HG03571 (cell line): Measurements from ENCODE around the gene FERMT3.
A peak's percentile ranks its signal among the peaks of the same experiment; 100 is the strongest.

Experiments
- ATAC-seq: cut with Tn5 transposase; IDR thresholded peaks from one replicate; pipeline ENCODE4 v1.9.1; 2021; ENCODE audit not compliant: unreplicated experiment

FERMT3 gene

DNA sequence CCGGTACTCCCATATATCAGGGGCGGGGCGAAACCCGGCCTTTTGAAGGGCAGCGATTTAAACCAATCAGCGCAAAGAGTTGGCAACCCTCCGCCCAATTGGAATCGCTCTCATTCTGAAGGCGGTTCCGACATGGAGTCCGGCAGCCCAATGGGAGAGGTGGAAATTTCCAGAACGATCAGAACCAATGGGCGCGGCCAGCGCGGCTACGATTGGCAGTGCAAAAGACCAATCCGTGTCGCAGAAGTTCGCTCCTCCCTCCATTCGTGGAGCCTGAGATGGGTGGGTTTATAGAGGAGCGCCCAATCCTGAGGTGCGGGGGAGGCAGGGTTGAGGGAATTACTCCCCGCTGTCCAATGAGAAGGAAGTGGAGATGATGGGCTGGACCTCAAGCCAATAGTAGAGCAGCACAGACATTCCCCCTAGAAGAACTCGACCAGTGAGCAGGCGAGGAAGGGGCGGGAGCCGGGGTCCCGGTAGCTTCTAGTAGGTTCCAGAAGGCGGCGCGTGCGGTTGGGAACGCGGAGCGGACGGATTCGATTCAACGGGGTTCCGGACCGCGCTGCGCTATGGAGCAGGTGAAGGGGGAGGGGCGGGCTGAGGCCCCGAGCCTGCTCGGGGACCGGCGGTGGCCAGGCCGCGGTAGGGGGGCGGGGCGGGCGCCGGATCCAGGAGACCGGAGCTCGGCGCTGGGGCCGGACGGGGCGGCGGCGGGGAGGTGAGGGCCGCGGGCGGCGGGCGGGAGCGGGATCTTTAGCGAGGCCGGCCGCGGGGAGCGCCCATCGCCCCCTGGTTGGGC is 20.6 kb upstream of the FERMT3 start, which contains the start of gene STIP1:
Gene STIP1, plus strand, starts transcription at position 479 of the 799 bp plus-strand sequence. Its CDS starts 91 bp downstream, at position 570.
- ATAC-seq, result peak; percentile 77

GRCh38 chr11:64186492-64187165 is 19.9 kb upstream of the FERMT3 start:
- no peak for ATAC-seq

DNA sequence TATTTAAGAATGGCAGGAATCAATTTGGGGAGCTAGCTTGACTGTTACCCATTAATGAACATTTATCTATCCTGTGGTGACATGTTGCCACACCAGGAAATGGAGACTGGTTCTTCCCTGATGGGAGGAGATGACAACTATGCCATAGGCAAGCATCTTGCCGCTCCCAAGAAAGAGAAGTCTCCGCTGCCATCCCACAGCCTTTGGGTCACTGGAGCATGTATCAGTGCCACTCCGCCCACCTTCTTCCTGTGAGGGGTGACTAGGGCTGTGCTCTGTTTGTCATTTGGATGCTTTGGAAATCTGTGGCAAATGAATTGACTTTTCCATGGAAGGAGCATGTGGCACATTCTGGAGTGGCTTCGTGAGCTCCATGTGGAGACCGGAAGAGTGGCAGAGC is 14.1 kb upstream of the FERMT3 start:
- ATAC-seq, result no peak

DNA sequence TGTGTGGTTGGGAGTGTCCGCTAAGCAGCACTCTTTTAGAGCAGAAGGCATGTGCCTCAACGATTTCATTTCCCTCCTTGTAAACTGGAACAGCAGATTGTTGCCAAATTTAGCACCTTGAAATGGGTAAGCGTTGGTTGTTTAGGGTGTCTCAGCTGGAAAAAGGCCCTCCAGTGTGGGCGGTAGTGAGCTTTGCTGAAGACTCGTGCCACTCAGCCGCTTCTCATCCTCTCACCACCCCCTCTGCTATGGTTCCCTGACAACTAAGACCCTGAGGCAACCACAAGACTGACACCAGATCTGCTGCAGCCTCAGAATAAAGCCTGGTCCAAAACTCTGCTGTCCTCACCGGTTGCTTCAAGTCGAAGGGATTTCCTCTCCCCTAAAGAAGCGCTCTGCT is 9.9 kb upstream of the FERMT3 start:
- ATAC-seq, result no peak

DNA sequence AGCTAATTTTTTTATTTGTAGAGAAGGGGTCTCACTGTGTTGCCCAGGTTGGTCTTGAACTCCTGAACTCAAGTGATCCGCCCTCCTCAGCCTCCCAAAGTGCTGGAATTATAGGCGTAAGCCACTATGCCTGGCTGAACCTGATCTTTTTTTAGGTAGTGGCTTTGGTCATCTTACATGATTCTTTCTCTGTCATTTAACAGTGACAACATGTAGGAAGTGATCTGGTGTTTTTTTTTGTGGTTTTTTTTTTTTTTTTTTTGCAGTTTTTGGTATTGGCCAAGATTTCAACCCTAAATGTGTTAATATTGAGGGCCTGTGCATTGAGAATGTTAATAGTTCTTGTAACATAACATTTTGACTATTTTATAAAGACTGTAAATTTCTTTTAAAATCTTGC is 8.0 kb upstream of the FERMT3 start:
- no peak for ATAC-seq

- ATAC-seq, result no peak
These were observed 5.0 kb upstream of the FERMT3 start for GRCh38 chr11:64201543-64201942.

- ATAC-seq, result no peak
These were observed 3.5 kb upstream of the FERMT3 start for GRCh38 chr11:64202992-64203391.

- no peak for ATAC-seq
These were observed 3.0 kb upstream of the FERMT3 start for GRCh38 chr11:64203421-64204079.

DNA sequence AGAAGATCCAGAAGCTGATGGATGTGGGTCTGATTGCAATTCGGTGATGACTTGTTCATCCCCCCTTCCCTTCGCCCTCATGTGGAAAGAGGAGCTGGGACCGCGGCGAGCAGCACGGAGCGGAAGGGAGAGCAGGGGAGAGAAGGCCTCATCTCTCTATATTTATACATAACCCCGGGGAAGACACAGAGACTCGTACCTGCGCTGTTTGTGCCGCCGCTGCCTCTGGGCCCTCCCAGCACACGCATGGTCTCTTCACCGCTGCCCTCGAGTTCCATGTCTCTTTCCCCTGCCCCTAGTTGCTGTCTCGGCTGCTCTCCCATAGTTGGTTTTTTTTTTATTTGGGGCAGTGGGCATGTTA is 2.5 kb upstream of the FERMT3 start:
- ATAC-seq, result no peak

DNA sequence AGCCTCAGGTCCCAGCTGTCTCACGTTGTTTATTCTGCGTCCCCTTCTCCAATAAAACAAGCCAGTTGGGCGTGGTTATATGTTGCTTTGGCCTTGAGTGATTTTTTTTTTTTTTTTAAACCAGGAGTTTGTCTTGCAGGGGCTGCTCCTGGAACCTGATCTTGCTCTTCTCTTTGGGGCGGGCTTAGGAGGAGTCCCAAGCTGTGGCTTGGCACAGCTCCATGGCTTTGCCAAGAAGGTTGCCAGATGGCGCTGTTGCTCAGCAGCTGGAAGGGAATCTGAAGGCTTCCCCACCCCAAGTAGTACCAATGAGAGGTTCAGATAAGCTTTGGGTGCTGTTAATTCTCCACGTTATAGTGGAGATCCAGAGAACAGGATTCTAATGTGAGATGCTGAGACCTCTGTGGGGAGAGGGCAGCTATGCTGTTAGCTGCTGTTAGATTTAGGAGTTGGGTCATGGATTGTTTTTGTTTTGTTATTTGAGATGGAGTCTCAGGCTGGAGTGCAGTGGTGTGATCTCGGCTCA is 2.0 kb upstream of the FERMT3 start:
- ATAC-seq, result no peak

- peak; percentile 40 for ATAC-seq
These were observed 950 bp downstream of the FERMT3 start for GRCh38 chr11:64207256-64208085.

GRCh38 chr11:64208086-64208795 is 1.7 kb downstream of the FERMT3 start:
- no peak for ATAC-seq

DNA sequence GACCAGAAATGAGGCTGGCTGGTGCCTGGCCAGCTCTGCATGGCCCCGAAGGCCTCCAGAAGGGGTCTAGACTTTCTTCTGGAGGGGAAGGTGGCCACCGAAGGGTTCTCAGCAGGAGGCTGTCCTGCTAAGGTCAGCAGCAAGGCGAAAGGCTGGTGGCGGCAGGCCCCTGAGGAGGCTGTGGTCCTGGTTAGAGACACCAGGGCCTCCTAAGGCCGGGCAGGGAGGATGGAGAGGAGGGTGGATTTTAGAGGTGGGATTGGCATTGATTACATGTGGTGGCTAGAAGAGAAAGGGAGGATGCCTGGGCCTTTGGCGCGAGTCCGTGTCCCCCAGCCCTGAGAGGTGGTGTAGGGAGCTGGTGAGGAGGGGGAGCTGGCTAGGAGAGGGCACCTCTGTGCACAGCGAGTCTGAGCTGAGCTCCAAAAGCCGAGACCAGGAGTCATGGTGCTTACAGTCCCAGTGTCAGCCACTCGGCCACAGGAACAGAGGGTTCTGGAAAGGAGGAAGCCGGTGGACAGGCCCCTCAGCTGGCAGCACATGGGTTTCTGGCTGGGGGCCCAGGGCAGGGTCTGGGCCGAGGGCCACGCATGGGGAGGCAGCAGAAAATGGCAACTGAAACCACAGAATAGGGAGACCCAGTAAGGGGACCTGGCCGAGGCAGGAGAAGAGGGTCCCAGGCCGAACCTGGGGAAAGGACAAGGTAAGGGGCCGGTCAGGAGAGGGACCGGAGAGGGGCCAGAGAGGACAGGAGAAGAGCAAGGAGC is 2.5 kb downstream of the FERMT3 start:
- ATAC-seq, result no peak

DNA sequence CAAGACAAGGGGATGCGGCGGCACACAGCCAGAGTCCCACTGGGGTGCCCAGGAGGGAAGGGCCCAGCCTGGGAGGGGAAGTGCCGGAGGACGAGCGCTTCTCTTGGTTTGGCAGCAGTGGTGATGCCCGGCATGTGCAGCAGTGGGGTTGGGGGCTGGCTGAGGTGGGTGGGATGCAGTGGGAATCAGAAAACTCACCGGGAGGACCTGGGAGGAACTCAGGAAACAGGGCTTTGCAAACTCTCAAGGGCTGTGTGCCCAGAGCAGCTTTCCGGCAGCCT is 3.0 kb downstream of the FERMT3 start:
- no peak for ATAC-seq

GRCh38 chr11:64210301-64211020 is 3.9 kb downstream of the FERMT3 start:
- no peak for ATAC-seq

DNA sequence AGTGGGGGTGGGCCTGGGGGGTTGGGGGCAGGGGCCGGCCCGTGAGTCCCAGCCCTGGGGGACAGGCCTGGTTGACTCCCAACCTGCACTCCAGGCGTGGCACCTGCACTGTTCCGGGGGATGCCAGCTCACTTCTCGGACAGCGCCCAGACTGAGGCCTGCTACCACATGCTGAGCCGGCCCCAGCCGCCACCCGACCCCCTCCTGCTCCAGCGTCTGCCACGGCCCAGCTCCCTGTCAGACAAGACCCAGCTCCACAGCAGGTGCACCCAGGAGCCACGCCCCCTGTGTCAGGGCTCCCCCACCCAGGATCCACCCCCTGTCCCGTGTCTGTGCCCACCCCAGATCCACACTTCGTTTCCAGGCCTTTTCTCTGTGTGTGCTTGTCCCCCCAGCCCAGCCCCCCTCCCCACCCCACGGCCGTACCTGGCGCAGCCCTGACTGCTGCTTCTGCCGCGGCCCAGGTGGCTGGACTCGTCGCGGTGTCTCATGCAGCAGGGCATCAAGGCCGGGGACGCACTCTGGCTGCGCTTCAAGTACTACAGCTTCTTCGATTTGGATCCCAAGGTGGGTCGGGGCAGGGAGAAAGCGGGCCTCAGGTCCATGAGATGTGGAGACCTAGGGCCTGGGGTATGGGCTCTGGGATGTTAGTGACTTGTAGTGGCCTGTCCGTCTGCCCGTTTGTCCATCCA is 4.8 kb downstream of the FERMT3 start:
- ATAC-seq, result no peak

DNA sequence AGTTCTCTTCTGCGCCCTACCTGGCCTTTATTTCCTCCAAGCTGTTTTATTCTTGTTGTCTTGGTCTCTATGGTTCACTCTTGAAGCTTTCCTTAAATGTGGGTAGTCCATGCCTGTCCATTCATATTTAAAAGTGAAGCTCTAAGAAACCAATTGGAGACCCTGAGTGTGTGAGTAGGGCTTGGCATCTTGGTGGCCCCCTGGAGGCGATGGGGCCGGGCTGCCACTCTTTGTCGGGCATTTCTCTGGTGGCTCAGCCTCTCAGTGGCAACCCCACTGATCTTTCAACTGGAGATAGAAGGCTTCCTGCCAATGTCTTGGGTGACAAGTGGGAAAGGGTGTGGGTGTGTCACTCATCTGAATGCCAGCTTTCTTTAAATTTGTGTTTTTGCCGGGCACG is 10.4 kb downstream of the FERMT3 start:
- ATAC-seq, result no peak

DNA sequence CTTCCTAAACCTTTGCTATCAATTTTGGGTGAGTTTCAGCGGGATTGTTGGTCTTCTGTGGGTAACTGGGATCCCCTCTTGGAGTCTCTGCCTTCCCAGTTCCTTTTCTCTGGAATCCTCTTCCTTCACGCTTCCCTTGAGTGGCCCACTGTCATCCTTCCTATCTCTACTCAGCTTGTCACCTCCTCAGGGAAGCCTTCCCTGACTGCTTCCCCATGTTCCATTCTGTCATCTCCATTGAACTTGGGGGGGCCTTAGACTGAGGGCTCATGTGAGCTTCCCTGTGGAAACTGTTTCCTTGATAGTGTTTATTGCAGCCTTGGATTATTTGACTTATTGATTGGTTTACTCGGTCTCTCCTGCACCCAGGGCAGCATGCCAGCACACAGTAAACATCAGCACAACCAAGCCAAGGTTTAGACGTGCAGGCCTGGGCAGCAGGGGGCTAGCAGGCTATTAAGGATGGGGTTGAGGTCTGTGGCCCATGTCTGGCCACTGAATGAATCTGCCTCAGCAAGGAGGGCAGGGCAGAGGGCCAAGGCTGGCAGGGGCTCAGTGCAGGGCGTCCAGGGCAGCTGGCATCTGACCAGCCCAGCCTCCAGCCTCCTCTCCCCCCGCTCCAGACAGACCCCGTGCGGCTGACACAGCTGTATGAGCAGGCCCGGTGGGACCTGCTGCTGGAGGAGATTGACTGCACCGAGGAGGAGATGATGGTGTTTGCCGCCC is 12.3 kb downstream of the FERMT3 start:
- ATAC-seq, result no peak
